ENCODE data around the gene SPATA31D3. TPM values are rescaled to one million over a fixed set of nuclear protein-coding genes. Genes with fewer than 3 reads are reported as not detected.
"Not testable (repeated sequence)": the region's sequence is repeated elsewhere in the genome, so short reads cannot be mapped to it uniquely, and the experiment has no call there.

Gene SPATA31D3
- total RNA-seq, 1 donor from 2014 or later: not detected

DNA sequence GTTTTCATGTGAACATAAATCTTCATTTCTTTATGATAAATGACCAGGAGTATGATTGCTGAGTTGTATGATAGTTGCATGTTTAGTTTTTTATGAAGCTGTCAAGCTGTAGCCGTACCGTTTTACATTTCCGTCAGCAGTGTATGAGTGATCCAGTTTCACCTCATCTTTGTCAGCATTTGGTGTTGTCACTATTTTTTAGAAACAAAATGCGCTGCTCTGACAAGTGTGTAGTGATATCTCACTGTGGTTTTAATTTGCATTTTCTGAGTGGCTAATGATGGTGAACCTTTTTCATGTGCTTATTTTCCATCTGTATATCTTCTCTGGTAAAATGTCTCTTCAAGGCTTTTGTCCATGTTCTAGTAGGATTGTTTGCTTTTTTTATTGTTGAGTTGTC is 38.6 kb downstream of the SPATA31D3 start:
- H3K36me3 Mint-ChIP-seq (ENCODE audit: insufficient read depth): no peaks in the 10 kb centered on the region
- H3K27me3 Mint-ChIP-seq: no peaks in the 10 kb centered on the region
- no peak for DNase-seq (ENCODE audit: low spot score, unreplicated experiment)
- H3K27ac Mint-ChIP-seq: no peak overlapping the region
- TF ChIP-seq, protein P1, sequence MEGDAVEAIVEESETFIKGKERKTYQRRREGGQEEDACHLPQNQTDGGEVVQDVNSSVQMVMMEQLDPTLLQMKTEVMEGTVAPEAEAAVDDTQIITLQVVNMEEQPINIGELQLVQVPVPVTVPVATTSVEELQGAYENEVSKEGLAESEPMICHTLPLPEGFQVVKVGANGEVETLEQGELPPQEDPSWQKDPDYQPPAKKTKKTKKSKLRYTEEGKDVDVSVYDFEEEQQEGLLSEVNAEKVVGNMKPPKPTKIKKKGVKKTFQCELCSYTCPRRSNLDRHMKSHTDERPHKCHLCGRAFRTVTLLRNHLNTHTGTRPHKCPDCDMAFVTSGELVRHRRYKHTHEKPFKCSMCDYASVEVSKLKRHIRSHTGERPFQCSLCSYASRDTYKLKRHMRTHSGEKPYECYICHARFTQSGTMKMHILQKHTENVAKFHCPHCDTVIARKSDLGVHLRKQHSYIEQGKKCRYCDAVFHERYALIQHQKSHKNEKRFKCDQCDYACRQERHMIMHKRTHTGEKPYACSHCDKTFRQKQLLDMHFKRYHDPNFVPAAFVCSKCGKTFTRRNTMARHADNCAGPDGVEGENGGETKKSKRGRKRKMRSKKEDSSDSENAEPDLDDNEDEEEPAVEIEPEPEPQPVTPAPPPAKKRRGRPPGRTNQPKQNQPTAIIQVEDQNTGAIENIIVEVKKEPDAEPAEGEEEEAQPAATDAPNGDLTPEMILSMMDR (IDR thresholded peaks at IDR 0.05; ENCODE audit: unreplicated experiment): no peak
- H3K4me3 Mint-ChIP-seq (ENCODE audit: low read depth): no peak overlapping the region
- H3K9me3 Mint-ChIP-seq (ENCODE audit: low read depth): peaks cover 5% of the 10 kb centered on the region
- H3K4me1 Mint-ChIP-seq (ENCODE audit: low read depth): peaks cover 2% of the 10 kb centered on the region

DNA sequence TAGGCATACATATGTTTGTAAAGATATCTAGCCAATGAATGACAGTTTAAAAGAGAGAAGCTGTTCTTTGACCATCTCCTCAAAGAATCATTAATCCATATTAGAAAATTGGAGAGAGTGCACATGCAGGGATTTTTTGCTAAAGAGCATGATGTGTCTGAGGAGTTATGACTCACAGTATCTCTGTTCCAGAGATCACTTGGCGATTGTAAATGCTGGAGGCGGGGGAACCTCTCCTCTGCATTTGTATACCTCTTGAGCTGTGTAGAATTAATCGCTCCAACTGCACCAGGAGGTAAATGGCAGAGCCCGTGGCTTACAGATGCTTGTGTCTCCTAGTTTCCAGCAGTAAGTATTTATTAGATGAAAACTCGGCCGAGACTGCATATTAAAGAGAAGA is 41.6 kb downstream of the SPATA31D3 start:
- Mint-ChIP-seq H3K4me1 (ENCODE audit: low read depth) (peaks cover 3% of the 10 kb centered on the region), H3K36me3 (ENCODE audit: insufficient read depth) (no peaks in the 10 kb centered on the region), H3K27ac (no peak overlapping the region), H3K9me3 (ENCODE audit: low read depth) (no peaks in the 10 kb centered on the region), H3K4me3 (ENCODE audit: low read depth) (no peak overlapping the region), H3K27me3 (no peaks in the 10 kb centered on the region)
- TF ChIP-seq, protein P1 (IDR thresholded peaks at IDR 0.05; ENCODE audit: unreplicated experiment): no peak
- DNase-seq (ENCODE audit: low spot score, unreplicated experiment): no peak

DNA sequence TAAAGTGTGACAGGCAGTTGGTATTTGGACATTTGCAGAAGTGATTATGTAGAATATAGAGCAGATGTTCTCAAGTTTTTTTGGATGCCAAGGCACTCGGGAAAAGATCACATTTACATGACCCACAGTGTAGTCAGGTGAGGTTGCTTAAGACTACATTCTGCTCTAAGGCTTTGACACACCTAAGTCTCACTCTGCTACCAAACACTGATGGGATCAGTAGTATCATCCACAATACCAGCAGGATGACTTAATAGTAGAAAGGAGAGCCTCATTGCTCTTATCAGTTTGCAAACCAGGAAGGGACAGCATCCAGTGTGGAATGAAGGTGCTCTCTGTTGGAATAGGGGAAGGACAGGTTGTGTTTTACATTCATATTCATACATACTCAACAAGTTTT is 42.8 kb downstream of the SPATA31D3 start:
- Mint-ChIP-seq H3K27ac (no peak overlapping the region), H3K4me3 (ENCODE audit: low read depth) (no peak overlapping the region), H3K4me1 (ENCODE audit: low read depth) (peaks cover 3% of the 10 kb centered on the region), H3K27me3 (no peaks in the 10 kb centered on the region), H3K36me3 (ENCODE audit: insufficient read depth) (no peaks in the 10 kb centered on the region), H3K9me3 (ENCODE audit: low read depth) (peaks cover 1% of the 10 kb centered on the region)
- TF ChIP-seq, protein P1 (IDR thresholded peaks at IDR 0.05; ENCODE audit: unreplicated experiment): no peak
- no peak for DNase-seq (ENCODE audit: low spot score, unreplicated experiment)

DNA sequence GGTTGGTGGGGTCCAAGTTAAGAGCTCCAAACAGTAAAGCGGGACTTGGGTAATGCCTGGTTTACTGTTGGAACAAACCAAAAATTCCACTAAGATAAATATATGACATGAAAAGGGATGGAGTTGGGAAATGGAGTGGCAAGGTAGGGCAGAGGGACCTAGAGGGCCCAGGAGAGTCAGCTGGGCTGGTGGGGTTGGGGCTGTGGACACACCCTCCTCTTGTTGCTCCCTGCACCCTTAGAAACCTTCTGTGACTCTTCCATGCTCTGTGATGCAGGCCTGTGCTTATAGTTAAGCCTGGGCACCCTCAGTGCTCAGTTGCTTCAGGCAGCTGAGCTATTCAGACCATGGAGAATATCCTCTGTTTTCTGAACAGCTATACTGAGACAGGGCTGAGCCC is 45.2 kb downstream of the SPATA31D3 start, which contains the start of gene SPATA31D1:
TSS of gene SPATA31D1 (plus strand) at position 301 of the 400 bp plus-strand sequence. CDS start at position 348, 47 bp downstream.
- H3K36me3 Mint-ChIP-seq (ENCODE audit: insufficient read depth); H3K9me3 Mint-ChIP-seq (ENCODE audit: low read depth); H3K27me3 Mint-ChIP-seq; H3K27ac Mint-ChIP-seq; H3K4me1 Mint-ChIP-seq (ENCODE audit: low read depth); DNase-seq (ENCODE audit: low spot score, unreplicated experiment); H3K4me3 Mint-ChIP-seq (ENCODE audit: low read depth): not testable (repeated sequence)

DNA sequence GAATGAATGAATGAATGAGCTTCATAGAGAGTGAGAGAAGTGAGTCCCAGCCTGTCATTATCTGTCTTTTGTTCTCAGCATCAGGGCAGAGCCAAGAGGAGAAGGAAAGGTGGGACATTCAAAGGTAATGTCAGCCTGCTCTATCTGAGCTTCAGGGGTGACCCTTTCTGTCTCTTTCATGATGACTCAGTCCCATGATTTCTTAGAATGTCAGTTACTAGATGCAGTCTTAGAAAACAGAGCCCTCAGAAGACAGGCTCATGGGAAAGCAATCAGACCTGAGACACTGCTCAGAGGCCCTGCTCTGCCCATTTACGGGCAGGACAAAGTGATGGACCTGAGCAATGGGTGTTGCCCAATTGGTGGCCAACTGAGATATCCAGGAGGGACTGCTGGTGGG is 46.4 kb downstream of the SPATA31D3 start:
- Mint-ChIP-seq H3K27ac (no peak overlapping the region), H3K27me3 (peaks cover 21% of the 10 kb centered on the region), H3K36me3 (ENCODE audit: insufficient read depth) (no peaks in the 10 kb centered on the region), H3K4me3 (ENCODE audit: low read depth) (no peak overlapping the region), H3K9me3 (ENCODE audit: low read depth) (peaks cover 4% of the 10 kb centered on the region), H3K4me1 (ENCODE audit: low read depth) (peaks cover 3% of the 10 kb centered on the region)
- no peak for DNase-seq (ENCODE audit: low spot score, unreplicated experiment)
- TF ChIP-seq, protein P1 (IDR thresholded peaks at IDR 0.05; ENCODE audit: unreplicated experiment): no peak

DNA sequence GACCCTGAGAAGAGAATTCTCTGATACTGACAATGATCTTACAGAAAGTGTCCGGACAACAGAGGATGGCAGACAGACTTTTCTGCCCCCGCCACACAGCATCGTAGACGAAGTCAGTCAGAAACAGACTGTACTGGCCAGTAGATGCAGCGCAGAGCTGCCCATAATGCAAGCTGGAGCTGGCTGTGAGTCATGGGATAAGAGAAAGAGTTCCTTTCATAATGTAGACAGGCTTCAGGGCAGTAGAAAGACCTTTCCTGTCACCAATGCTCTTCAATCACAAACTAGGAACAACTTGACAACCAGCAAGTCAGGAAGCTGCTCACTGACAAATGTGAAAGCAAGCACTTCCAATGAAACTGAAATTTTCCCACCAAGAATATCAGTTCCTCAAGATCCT is 50.4 kb downstream of the SPATA31D3 start:
- Mint-ChIP-seq H3K9me3 (ENCODE audit: low read depth) (peaks cover 4% of the 10 kb centered on the region), H3K27me3 (peaks cover 27% of the 10 kb centered on the region), H3K27ac (no peak overlapping the region)

More for the DNA sequence above, 50.4 kb downstream of the SPATA31D3 start:
- DNase-seq (ENCODE audit: low spot score, unreplicated experiment): no peak
- TF ChIP-seq, protein P1 (IDR thresholded peaks at IDR 0.05; ENCODE audit: unreplicated experiment): no peak
- Mint-ChIP-seq H3K4me1 (ENCODE audit: low read depth) (no peaks in the 10 kb centered on the region), H3K36me3 (ENCODE audit: insufficient read depth) (no peaks in the 10 kb centered on the region), H3K4me3 (ENCODE audit: low read depth) (no peak overlapping the region)
